GM23338 (cell line): ENCODE data around the gene FBLN2. TPM values are rescaled to one million over a fixed set of nuclear protein-coding genes. Genes with fewer than 3 reads are reported as not detected.

Experiments used
- ATAC-seq: fragments of 200-7000 bp; cut with Tn5 transposase; 3 replicates; pipeline ENCODE4 v1.9.1; 2020
- DNase-seq: peaks from one replicate; pipeline ENCODE4 v3.0.0-alpha.2; 2015; ENCODE audit warnings: low spot score
- H2AFZ ChIP-seq: fragments of 200-600 bp; sonication (generic); 2 replicates; pipeline ENCODE4 v1.8.0; 2016; ENCODE audit warnings: antibody characterized with exemption, mild to moderate bottlenecking, moderate library complexity
- H3F3A ChIP-seq: fragments of 200-600 bp; sonication (generic); replicated peaks from 2 replicates; pipeline ENCODE4 v1.8.0; 2017; ENCODE audit warnings: antibody characterized with exemption, mixed run types, low read depth
- H3K27ac ChIP-seq: fragments of 200-600 bp; sonication (generic); 2 replicates; pipeline ENCODE4 v1.6.1; 2016; ENCODE audit warnings: low read depth
- H3K27me3 ChIP-seq: fragments of 200-600 bp; sonication (generic); 2 replicates; pipeline ENCODE4 v1.8.0; 2016; ENCODE audit warnings: mild to moderate bottlenecking, mixed run types, moderate library complexity; ENCODE audit not compliant: insufficient read depth
- H3K36me3 ChIP-seq: fragments of 200-600 bp; sonication (generic); 2 replicates; pipeline ENCODE4 v1.8.0; 2016; ENCODE audit warnings: mild to moderate bottlenecking; ENCODE audit not compliant: insufficient read depth
- H3K4me1 ChIP-seq: fragments of 200-600 bp; sonication (generic); 2 replicates; pipeline ENCODE4 v1.8.0; 2016; ENCODE audit warnings: mild to moderate bottlenecking, moderate library complexity; ENCODE audit not compliant: insufficient read depth
- H3K4me2 ChIP-seq: fragments of 200-600 bp; sonication (generic); 2 replicates; pipeline ENCODE4 v1.7.1; 2017; ENCODE audit warnings: mixed run types
- H3K4me3 ChIP-seq: fragments of 200-600 bp; sonication (generic); 2 replicates; pipeline ENCODE4 v1.6.1; 2016; ENCODE audit warnings: mixed run types
- H3K79me2 ChIP-seq: fragments of 200-600 bp; sonication (generic); replicated peaks from 2 replicates; pipeline ENCODE4 v1.8.0; 2017; ENCODE audit warnings: mild to moderate bottlenecking; ENCODE audit not compliant: insufficient read depth
- H3K9me2 ChIP-seq: fragments of 200-600 bp; sonication (generic); 2 replicates; pipeline ENCODE4 v1.8.0; 2017; ENCODE audit not compliant: insufficient read depth
- H4K20me1 ChIP-seq: fragments of 200-600 bp; sonication (generic); replicated peaks from 2 replicates; pipeline ENCODE4 v1.8.0; 2017; ENCODE audit warnings: mild to moderate bottlenecking; ENCODE audit not compliant: insufficient read depth
- H3K27ac Mint-ChIP-seq: 2 replicates; pipeline ENCODE4 v1.8.0; 2020; ENCODE audit warnings: inconsistent platforms, mild to moderate bottlenecking, moderate library complexity, mixed read lengths
- H3K27me3 Mint-ChIP-seq: 3 replicates; pipeline ENCODE4 v1.8.0; 2022; ENCODE audit warnings: low read depth, mild to moderate bottlenecking, moderate library complexity, mixed read lengths, inconsistent platforms; ENCODE audit not compliant: insufficient read depth, poor library complexity
- H3K36me3 Mint-ChIP-seq: 3 replicates; pipeline ENCODE4 v1.8.0; 2021; ENCODE audit warnings: low read depth, mild to moderate bottlenecking, inconsistent platforms, moderate library complexity, mixed read lengths
- H3K4me1 Mint-ChIP-seq: 3 replicates; pipeline ENCODE4 v1.8.0; 2020; ENCODE audit warnings: mild to moderate bottlenecking, inconsistent platforms, mixed read lengths
- H3K4me3 Mint-ChIP-seq: 3 replicates; pipeline ENCODE4 v1.8.0; 2021; ENCODE audit warnings: moderate library complexity, mild to moderate bottlenecking, inconsistent platforms, mixed read lengths
- H3K9me3 Mint-ChIP-seq: 3 replicates; pipeline ENCODE4 v1.8.0; 2020; ENCODE audit warnings: moderate library complexity, mild to moderate bottlenecking, inconsistent platforms, mixed read lengths
- CREB1 ChIP-seq: fragments of 250-450 bp; sonication (Bioruptor Pico); IDR thresholded peaks from 2 replicates; pipeline ENCODE4 v1.5.0; 2020; ENCODE audit warnings: low read depth, mild to moderate bottlenecking, moderate library complexity
- ETS1 ChIP-seq: IDR thresholded peaks from 2 replicates; pipeline ENCODE4 v1.6.1; 2016; ENCODE audit warnings: antibody characterized with exemption
- EZH2 ChIP-seq: fragments of 200-600 bp; sonication (generic); IDR thresholded peaks from one replicate; pipeline ENCODE4 v1.8.0; 2017; ENCODE audit warnings: antibody characterized with exemption, mild to moderate bottlenecking, low read depth; ENCODE audit not compliant: unreplicated experiment
- NANOG ChIP-seq: IDR thresholded peaks from 2 replicates; pipeline ENCODE4 v1.6.1; 2016; ENCODE audit warnings: antibody characterized with exemption, borderline replicate concordance
- STAT1 ChIP-seq: IDR thresholded peaks from one replicate; pipeline ENCODE4 v1.6.1; 2016; ENCODE audit warnings: antibody characterized with exemption; ENCODE audit not compliant: unreplicated experiment
- ZNF114 ChIP-seq: fragments of 250-450 bp; sonication (Bioruptor Pico); IDR thresholded peaks from 2 replicates; pipeline ENCODE4 v1.5.0; 2020; ENCODE audit warnings: mild to moderate bottlenecking, moderate library complexity
- polyA plus RNA-seq: library from polyadenylated mRNA; unstranded; fragments of >200 nt; fragmentation: Nextera tagmentation; extraction: Ambion mirVana; gene quantifications from 2 replicates; pipeline ENCODE4 v1.2.1, GENCODE V29; 2016
- total RNA-seq: library from RNA; depleted of rRNA; stranded (reverse); fragments of >200 nt; shearing (Covaris generic); gene quantifications from 2 replicates; pipeline ENCODE4 v1.2.3, GENCODE V29; 2014
- TF ChIP-seq, protein P1 (sequence below), 2 experiments: fragments of 200-600 bp in 1 of 2; sonication (generic) in 1 of 2; conservative IDR thresholded peaks; 2 replicates each; pipeline versions ENCODE4 v1.5.1 to v1.6.1; 2016 to 2017; ENCODE audit warnings: antibody characterized with exemption in 2 of 2, low read depth in 2 of 2, mild to moderate bottlenecking in 2 of 2, moderate library complexity in 1 of 2
- TF ChIP-seq, protein P2 (sequence below): IDR thresholded peaks from one replicate; pipeline ENCODE4 v1.6.1; 2018; ENCODE audit warnings: antibody characterized with exemption; ENCODE audit not compliant: unreplicated experiment

FBLN2 gene
- total and polyA plus RNA-seq, 2 experiments from 2014 or later = 18.8 to 26.8 TPM

- H3K27me3 Mint-ChIP-seq = peaks cover 6% of the 10 kb centered on the region
- no peak overlapping the region for H3K4me3 ChIP-seq
- no peak overlapping the region for H2AFZ ChIP-seq
- no peaks in the 10 kb centered on the region for H3K4me1 ChIP-seq
- H4K20me1 ChIP-seq = no peaks in the 10 kb centered on the region
- H3K79me2 ChIP-seq = no peaks in the 10 kb centered on the region
- no peaks in the 10 kb centered on the region; the same call in 2 of the 3 replicates for H3K9me3 Mint-ChIP-seq
- no peak for TF ChIP-seq ZNF114 (CRISPR knock-in tag)
- H3K27ac Mint-ChIP-seq = no peak overlapping the region
- no peaks in the 10 kb centered on the region for H3F3A ChIP-seq
- H3K27me3 ChIP-seq = no peaks in the 10 kb centered on the region
- peaks cover 13% of the 10 kb centered on the region for H3K4me1 Mint-ChIP-seq
- H3K36me3 Mint-ChIP-seq = no peaks in the 10 kb centered on the region
- ATAC-seq = no peak
- no peak overlapping the region for H3K27ac ChIP-seq
- DNase-seq = no peak
- H3K36me3 ChIP-seq = no peaks in the 10 kb centered on the region
- H3K9me2 ChIP-seq = no peaks in the 10 kb centered on the region
- no peak overlapping the region for H3K4me2 ChIP-seq
- no peak overlapping the region for H3K4me3 Mint-ChIP-seq
Observed at GRCh38 chr3:13601692-13602080, 52.8 kb downstream of the FBLN2 start.

DNA sequence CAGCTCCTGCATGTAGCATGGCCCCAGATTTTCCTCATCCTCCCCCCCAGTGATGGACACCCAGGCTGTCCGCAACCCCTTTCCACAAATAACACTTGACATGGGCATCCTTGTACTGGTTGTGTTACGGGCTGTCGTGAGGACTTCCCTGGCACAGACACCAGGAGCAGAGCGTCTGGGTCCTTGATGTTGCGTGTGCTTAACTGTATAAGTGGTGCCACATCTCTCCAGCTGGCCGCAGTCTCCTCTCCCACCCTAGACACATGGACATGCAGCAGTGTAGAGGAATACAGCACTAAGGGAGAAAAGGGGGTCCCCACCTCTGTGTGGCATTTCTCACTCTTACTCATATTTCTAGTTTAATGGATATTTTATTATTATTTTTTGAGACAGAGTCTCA, 56.6 kb downstream of the FBLN2 start:
- ATAC-seq = no peak
- Histone ChIP-seq H3K27ac (no peak overlapping the region), H2AFZ (no peak overlapping the region), H3K9me2 (no peaks in the 10 kb centered on the region), H3K79me2 (no peaks in the 10 kb centered on the region), H3F3A (no peaks in the 10 kb centered on the region), H4K20me1 (no peaks in the 10 kb centered on the region), H3K4me2 (no peak overlapping the region), H3K36me3 (no peaks in the 10 kb centered on the region), H3K27me3 (no peaks in the 10 kb centered on the region), H3K4me3 (no peak overlapping the region), H3K4me1 (no peaks in the 10 kb centered on the region)
- H3K4me1 Mint-ChIP-seq = no peaks in the 10 kb centered on the region; the same call in 2 of the 3 replicates
- no peaks in the 10 kb centered on the region for H3K36me3 Mint-ChIP-seq
- H3K27ac Mint-ChIP-seq = no peak overlapping the region
- TF ChIP-seq STAT1 (no peak), ETS1 (no peak), CREB1 (CRISPR knock-in tag) (no peak), NANOG (no peak)
- H3K4me3 Mint-ChIP-seq = no peak overlapping the region
- DNase-seq = no peak
- no peaks in the 10 kb centered on the region; the same call in 2 of the 3 replicates for H3K9me3 Mint-ChIP-seq
- H3K27me3 Mint-ChIP-seq = no peaks in the 10 kb centered on the region

DNA sequence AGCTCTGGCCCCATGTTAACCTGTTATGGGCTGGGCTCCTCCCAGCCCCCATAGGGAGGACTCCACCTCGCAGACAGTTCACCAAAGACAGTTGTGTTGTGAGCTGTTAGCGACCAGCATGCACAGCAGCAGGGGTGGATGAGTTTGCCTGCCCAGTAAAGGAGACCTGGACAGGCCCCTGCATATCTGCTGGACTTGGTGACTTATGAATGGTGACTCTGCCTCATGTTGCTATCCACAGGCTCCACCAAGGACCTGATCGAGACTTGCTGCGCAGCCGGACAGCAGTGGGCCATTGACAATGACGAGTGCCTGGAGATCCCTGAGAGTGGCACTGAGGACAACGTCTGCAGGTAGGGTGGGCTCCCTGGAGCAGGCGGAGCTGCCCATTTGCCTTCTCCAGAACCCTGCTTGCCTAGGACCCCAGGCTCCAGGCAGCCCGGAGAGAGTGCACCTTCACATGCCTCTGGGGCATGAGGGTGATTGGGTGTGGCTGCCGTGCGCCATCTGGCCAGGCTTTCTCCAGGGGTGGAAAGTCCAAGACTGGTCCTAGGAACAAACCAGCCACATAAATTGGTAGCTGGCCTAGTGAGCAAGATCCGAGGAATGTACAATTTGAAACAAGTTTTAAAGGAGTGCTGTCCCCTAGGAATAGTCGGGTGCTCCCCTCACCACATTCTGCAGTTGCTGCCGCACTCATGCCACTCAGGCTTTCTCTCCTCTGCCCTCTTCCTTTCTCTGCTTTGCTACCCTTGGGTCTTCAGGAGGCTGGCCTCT, 59.1 kb downstream of the FBLN2 start:
- Histone ChIP-seq H3K79me2 (no peaks in the 10 kb centered on the region), H3K36me3 (no peaks in the 10 kb centered on the region), H3K9me2 (no peaks in the 10 kb centered on the region), H3K4me1 (no peaks in the 10 kb centered on the region), H3F3A (no peaks in the 10 kb centered on the region), H3K4me2 (no peak overlapping the region), H4K20me1 (no peaks in the 10 kb centered on the region), H2AFZ (no peak overlapping the region), H3K27ac (no peak overlapping the region), H3K4me3 (no peak overlapping the region), H3K27me3 (no peaks in the 10 kb centered on the region)
- no peaks in the 10 kb centered on the region for H3K36me3 Mint-ChIP-seq
- ATAC-seq (no peak), DNase-seq (no peak)
- no peak overlapping the region for H3K4me3 Mint-ChIP-seq
- no peaks in the 10 kb centered on the region; the same call in 2 of the 3 replicates for H3K4me1 Mint-ChIP-seq
- H3K27ac Mint-ChIP-seq = no peak overlapping the region
- TF ChIP-seq EZH2 (no peak), CREB1 (CRISPR knock-in tag) (no peak), ZNF114 (CRISPR knock-in tag) (no peak), NANOG (no peak)
- TF ChIP-seq, protein P1, sequence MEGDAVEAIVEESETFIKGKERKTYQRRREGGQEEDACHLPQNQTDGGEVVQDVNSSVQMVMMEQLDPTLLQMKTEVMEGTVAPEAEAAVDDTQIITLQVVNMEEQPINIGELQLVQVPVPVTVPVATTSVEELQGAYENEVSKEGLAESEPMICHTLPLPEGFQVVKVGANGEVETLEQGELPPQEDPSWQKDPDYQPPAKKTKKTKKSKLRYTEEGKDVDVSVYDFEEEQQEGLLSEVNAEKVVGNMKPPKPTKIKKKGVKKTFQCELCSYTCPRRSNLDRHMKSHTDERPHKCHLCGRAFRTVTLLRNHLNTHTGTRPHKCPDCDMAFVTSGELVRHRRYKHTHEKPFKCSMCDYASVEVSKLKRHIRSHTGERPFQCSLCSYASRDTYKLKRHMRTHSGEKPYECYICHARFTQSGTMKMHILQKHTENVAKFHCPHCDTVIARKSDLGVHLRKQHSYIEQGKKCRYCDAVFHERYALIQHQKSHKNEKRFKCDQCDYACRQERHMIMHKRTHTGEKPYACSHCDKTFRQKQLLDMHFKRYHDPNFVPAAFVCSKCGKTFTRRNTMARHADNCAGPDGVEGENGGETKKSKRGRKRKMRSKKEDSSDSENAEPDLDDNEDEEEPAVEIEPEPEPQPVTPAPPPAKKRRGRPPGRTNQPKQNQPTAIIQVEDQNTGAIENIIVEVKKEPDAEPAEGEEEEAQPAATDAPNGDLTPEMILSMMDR (conservative IDR thresholded peaks at IDR 0.05; ENCODE audit: low read depth in 2 of 2) = no peak
- TF ChIP-seq, protein P2, sequence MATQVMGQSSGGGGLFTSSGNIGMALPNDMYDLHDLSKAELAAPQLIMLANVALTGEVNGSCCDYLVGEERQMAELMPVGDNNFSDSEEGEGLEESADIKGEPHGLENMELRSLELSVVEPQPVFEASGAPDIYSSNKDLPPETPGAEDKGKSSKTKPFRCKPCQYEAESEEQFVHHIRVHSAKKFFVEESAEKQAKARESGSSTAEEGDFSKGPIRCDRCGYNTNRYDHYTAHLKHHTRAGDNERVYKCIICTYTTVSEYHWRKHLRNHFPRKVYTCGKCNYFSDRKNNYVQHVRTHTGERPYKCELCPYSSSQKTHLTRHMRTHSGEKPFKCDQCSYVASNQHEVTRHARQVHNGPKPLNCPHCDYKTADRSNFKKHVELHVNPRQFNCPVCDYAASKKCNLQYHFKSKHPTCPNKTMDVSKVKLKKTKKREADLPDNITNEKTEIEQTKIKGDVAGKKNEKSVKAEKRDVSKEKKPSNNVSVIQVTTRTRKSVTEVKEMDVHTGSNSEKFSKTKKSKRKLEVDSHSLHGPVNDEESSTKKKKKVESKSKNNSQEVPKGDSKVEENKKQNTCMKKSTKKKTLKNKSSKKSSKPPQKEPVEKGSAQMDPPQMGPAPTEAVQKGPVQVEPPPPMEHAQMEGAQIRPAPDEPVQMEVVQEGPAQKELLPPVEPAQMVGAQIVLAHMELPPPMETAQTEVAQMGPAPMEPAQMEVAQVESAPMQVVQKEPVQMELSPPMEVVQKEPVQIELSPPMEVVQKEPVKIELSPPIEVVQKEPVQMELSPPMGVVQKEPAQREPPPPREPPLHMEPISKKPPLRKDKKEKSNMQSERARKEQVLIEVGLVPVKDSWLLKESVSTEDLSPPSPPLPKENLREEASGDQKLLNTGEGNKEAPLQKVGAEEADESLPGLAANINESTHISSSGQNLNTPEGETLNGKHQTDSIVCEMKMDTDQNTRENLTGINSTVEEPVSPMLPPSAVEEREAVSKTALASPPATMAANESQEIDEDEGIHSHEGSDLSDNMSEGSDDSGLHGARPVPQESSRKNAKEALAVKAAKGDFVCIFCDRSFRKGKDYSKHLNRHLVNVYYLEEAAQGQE = no peak
- H3K9me3 Mint-ChIP-seq = no peaks in the 10 kb centered on the region; the same call in 2 of the 3 replicates
- no peaks in the 10 kb centered on the region for H3K27me3 Mint-ChIP-seq
